ENCODE data around the gene DICER1. TPM values are rescaled to one million over a fixed set of nuclear protein-coding genes. Genes with fewer than 3 reads are reported as not detected.
"Not testable (repeated sequence)": the region's sequence is repeated elsewhere in the genome, so short reads cannot be mapped to it uniquely, and the experiment has no call there.

DICER1 gene
- total RNA-seq, 4 donors from 2014 or later = 38.3 to 124 (median 54.4) TPM

- Histone ChIP-seq H3K4me3 (no peak overlapping the region), H3K27me3 (no peaks in the 10 kb centered on the region), H3K4me1 (peaks cover 13% of the 10 kb centered on the region), H3K27ac (peak overlapping the region; percentile 49), H3K9me3 (no peaks in the 10 kb centered on the region), H3K36me3 (no peaks in the 10 kb centered on the region)
- TF ChIP-seq POLR2AphosphoS5 (IDR thresholded peaks at IDR 0.05) (no peak), POLR2A (IDR thresholded peaks at IDR 0.05) (no peak), EP300 (IDR thresholded peaks at IDR 0.05) (no peak), CTCF (IDR thresholded peaks at IDR 0.05) (no peak)
- no peak for DNase-seq (ENCODE audit: low spot score in 2 of 2)
- 54% methylated on average over 2 of the region's 2 CpGs for WGBS
These were observed 27.1 kb upstream of the DICER1 start for GRCh38 chr14:95184413-95184790.

GRCh38 chr14:95183532-95184412 lies 26.4 kb upstream of the DICER1 start:
- H3K4me1 ChIP-seq = peaks cover 13% of the 10 kb centered on the region
- 62% methylated on average over 6 of the region's 6 CpGs for WGBS

GRCh38 chr14:95183082-95183481 lies 25.8 kb upstream of the DICER1 start:
- Histone ChIP-seq H3K9me3 (no peaks in the 10 kb centered on the region), H3K36me3 (no peaks in the 10 kb centered on the region), H3K4me3 (no peak overlapping the region), H3K27ac (no peak overlapping the region), H3K27me3 (no peaks in the 10 kb centered on the region), H3K4me1 (peaks cover 13% of the 10 kb centered on the region)
- DNase-seq (ENCODE audit: low spot score in 2 of 2) = no peak
- 80% methylated on average over 1 of the region's 1 CpG for WGBS
- TF ChIP-seq POLR2A (IDR thresholded peaks at IDR 0.05) = no peak
- TF ChIP-seq CTCF (IDR thresholded peaks at IDR 0.05) = no peak
- no peak for TF ChIP-seq POLR2AphosphoS5 (IDR thresholded peaks at IDR 0.05)
- TF ChIP-seq EP300 (IDR thresholded peaks at IDR 0.05) = no peak

More at GRCh38 chr14:95183532-95184412, 26.4 kb upstream of the DICER1 start:
- Histone ChIP-seq H3K27ac (peak overlapping the region; percentile 49), H3K9me3 (no peaks in the 10 kb centered on the region), H3K4me3 (no peak overlapping the region), H3K27me3 (no peaks in the 10 kb centered on the region), H3K36me3 (no peaks in the 10 kb centered on the region)
- no peak for DNase-seq (ENCODE audit: low spot score in 2 of 2)
- TF ChIP-seq POLR2AphosphoS5 (IDR thresholded peaks at IDR 0.05) (no peak), EP300 (IDR thresholded peaks at IDR 0.05) (no peak), CTCF (IDR thresholded peaks at IDR 0.05) (no peak), POLR2A (IDR thresholded peaks at IDR 0.05) (no peak)

GRCh38 chr14:95182379-95182778 lies 25.1 kb upstream of the DICER1 start:
- TF ChIP-seq POLR2A (IDR thresholded peaks at IDR 0.05) (no peak), POLR2AphosphoS5 (IDR thresholded peaks at IDR 0.05) (no peak), CTCF (IDR thresholded peaks at IDR 0.05) (no peak), EP300 (IDR thresholded peaks at IDR 0.05) (no peak)
- no peak overlapping the region for H3K4me3 ChIP-seq
- 75% methylated on average over 8 of the region's 8 CpGs for WGBS
- no peak overlapping the region for H3K27ac ChIP-seq
- no peaks in the 10 kb centered on the region for H3K9me3 ChIP-seq
- H3K4me1 ChIP-seq = peaks cover 13% of the 10 kb centered on the region
- no peak for DNase-seq (ENCODE audit: low spot score in 2 of 2)
- no peaks in the 10 kb centered on the region for H3K27me3 ChIP-seq
- no peaks in the 10 kb centered on the region for H3K36me3 ChIP-seq

GRCh38 chr14:95180966-95181741 lies 23.8 kb upstream of the DICER1 start:
- Histone ChIP-seq H3K4me3 (no peak overlapping the region), H3K36me3 (no peaks in the 10 kb centered on the region), H3K27me3 (no peaks in the 10 kb centered on the region), H3K27ac (no peak overlapping the region), H3K4me1 (peaks cover 13% of the 10 kb centered on the region), H3K9me3 (no peaks in the 10 kb centered on the region)
- WGBS = 86% methylated on average over 8 of the region's 8 CpGs
- TF ChIP-seq EP300 (IDR thresholded peaks at IDR 0.05) = no peak
- TF ChIP-seq POLR2A (IDR thresholded peaks at IDR 0.05) = no peak
- no peak for TF ChIP-seq CTCF (IDR thresholded peaks at IDR 0.05)
- TF ChIP-seq POLR2AphosphoS5 (IDR thresholded peaks at IDR 0.05) = no peak
- no peak for DNase-seq (ENCODE audit: low spot score in 2 of 2)

GRCh38 chr14:95175670-95176069 lies 18.3 kb upstream of the DICER1 start:
- not testable (repeated sequence) for DNase-seq (ENCODE audit: low spot score in 2 of 2); H3K9me3 ChIP-seq; H3K27ac ChIP-seq; H3K4me3 ChIP-seq; H3K27me3 ChIP-seq; H3K4me1 ChIP-seq; H3K36me3 ChIP-seq
- WGBS = 87% methylated on average over 3 of the region's 3 CpGs
